H1 (cell line): Measurements from ENCODE around the gene NBPF19. TPM values are rescaled to one million over a fixed set of nuclear protein-coding genes. Genes with fewer than 3 reads are reported as not detected.
"Not testable (repeated sequence)": the region's sequence is repeated elsewhere in the genome, so short reads cannot be mapped to it uniquely, and the experiment has no call there.

Experiments
- CTCF ChIA-PET: fragments of 300-600 bp; sonication (Branson Sonifier 250); formaldehyde crosslinking; loops from one replicate; lab custom pipeline; 2021; ENCODE audit not compliant: partially characterized antibody; lab: Charles Lee
- POLR2A ChIA-PET: fragments of 300-600 bp; sonication (Branson Sonifier 250); formaldehyde crosslinking; loops from one replicate; lab custom pipeline; 2021; ENCODE audit warnings: inconsistent platforms; ENCODE audit not compliant: partially characterized antibody; lab: Charles Lee
- DNase-seq, 2 experiments: peaks; one replicate each; pipeline versions ENCODE4 v3.0.0 to v3.0.0-alpha.2; 2010 to 2022; ENCODE audit warnings: low spot score in 2 of 2, low read depth in 1 of 2, mixed read lengths in 1 of 2
- FAIRE-seq: peaks from 2 replicates; lab custom pipeline; 2011; peaks lifted over from hg19 to GRCh38; lab: Jason Lieb, UNC
- H2AFZ ChIP-seq: 2 replicates; pipeline ENCODE4 v1.8.1; 2012; ENCODE audit warnings: low read length, inconsistent platforms
- H2AK5ac ChIP-seq: 2 replicates; pipeline ENCODE4 v1.6.1; 2013; ENCODE audit warnings: low read depth, low read length
- H2BK120ac ChIP-seq: replicated peaks from 2 replicates; pipeline ENCODE3; 2013; ENCODE audit warnings: low read depth, low read length, inconsistent platforms
- H2BK12ac ChIP-seq: 2 replicates; pipeline ENCODE4 v1.6.1; 2013; ENCODE audit warnings: low read depth, low read length
- H2BK15ac ChIP-seq: 2 replicates; pipeline ENCODE4 v1.6.1; 2013; ENCODE audit warnings: low read length
- H2BK20ac ChIP-seq: 2 replicates; pipeline ENCODE4 v1.6.1; 2013; ENCODE audit warnings: low read length
- H2BK5ac ChIP-seq: 2 replicates; pipeline ENCODE4 v1.6.1; 2013; ENCODE audit warnings: low read depth, low read length
- H3K14ac ChIP-seq: 2 replicates; pipeline ENCODE4 v1.6.1; 2013; ENCODE audit warnings: inconsistent platforms; ENCODE audit not compliant: insufficient read length
- H3K18ac ChIP-seq: 2 replicates; pipeline ENCODE4 v1.6.1; 2013; ENCODE audit warnings: low read length; ENCODE audit errors: extremely low read depth
- H3K23ac ChIP-seq: 2 replicates; pipeline ENCODE4 v1.6.1; 2013; ENCODE audit warnings: inconsistent platforms; ENCODE audit not compliant: insufficient read length
- H3K23me2 ChIP-seq: 2 replicates; pipeline ENCODE4 v1.6.1; 2013; ENCODE audit warnings: low read depth, low read length
- H3K27ac ChIP-seq: 2 replicates; pipeline ENCODE4 v1.6.1; 2011; ENCODE audit warnings: low read depth, low read length, inconsistent platforms
- H3K27me3 ChIP-seq, 4 experiments: replicated peaks in 1 of 4; 1 replicate in 1 of 4; 2 replicates in 3 of 4; pipeline versions ENCODE4 v1.6.1 to v1.8.1; 2011 to 2013; ENCODE audit warnings: low read length in 3 of 4, mild to moderate bottlenecking in 3 of 4, inconsistent platforms in 2 of 4, mixed read lengths in 2 of 4, moderate library complexity in 1 of 4; ENCODE audit not compliant: control insufficient read depth in 3 of 4, insufficient read depth in 3 of 4; ENCODE audit errors: extremely low read depth in 1 of 4
- H3K36me3 ChIP-seq, 4 experiments: 2 replicates each; pipeline versions ENCODE4 v1.6.1 to v1.8.1; 2011 to 2013; ENCODE audit warnings: mild to moderate bottlenecking in 4 of 4, low read length in 3 of 4, moderate library complexity in 2 of 4, control low read depth in 1 of 4, inconsistent platforms in 1 of 4; ENCODE audit not compliant: insufficient read depth in 4 of 4, control insufficient read depth in 2 of 4
- H3K4ac ChIP-seq: replicated peaks from 2 replicates; pipeline ENCODE3; 2013; ENCODE audit warnings: low read length, low read depth, mixed read lengths, inconsistent platforms; ENCODE audit not compliant: insufficient read length
- H3K4me1 ChIP-seq, 4 experiments: replicated peaks in 1 of 4; 1 replicate in 1 of 4; 2 replicates in 3 of 4; pipeline versions ENCODE4 v1.6.1 to v1.8.1; 2011 to 2013; ENCODE audit warnings: low read length in 3 of 4, inconsistent platforms in 2 of 4, mixed read lengths in 1 of 4; ENCODE audit not compliant: insufficient read depth in 4 of 4, control insufficient read depth in 3 of 4
- H3K4me2 ChIP-seq, 2 experiments: 2 replicates each; pipeline versions ENCODE4 v1.6.1 to v1.8.1; 2011 to 2013; ENCODE audit warnings: low read depth in 2 of 2, low read length in 2 of 2, control low read depth in 1 of 2, inconsistent platforms in 1 of 2, mild to moderate bottlenecking in 1 of 2; ENCODE audit not compliant: insufficient read depth in 1 of 2
- H3K4me3 ChIP-seq, 4 experiments: fragments of 200-600, 300-600 bp in 1 of 4; sonication (generic), shearing (Covaris generic), sonication (Bioruptor Twin) in 1 of 4; 2 replicates each; pipeline versions ENCODE4 v1.5.1 to v1.8.1; 2011 to 2016; ENCODE audit warnings: low read length in 4 of 4, low read depth in 3 of 4, control low read depth in 2 of 4, inconsistent platforms in 2 of 4, mild to moderate bottlenecking in 2 of 4, mixed read lengths in 1 of 4, moderate library complexity in 1 of 4; ENCODE audit not compliant: insufficient read depth in 2 of 4; ENCODE audit errors: extremely low read depth in 1 of 4
- H3K56ac ChIP-seq: replicated peaks from 2 replicates; pipeline ENCODE3; 2013; ENCODE audit warnings: low read depth, mild to moderate bottlenecking, mixed read lengths, low read length, inconsistent platforms; ENCODE audit not compliant: insufficient read length
- H3K79me1 ChIP-seq: 2 replicates; pipeline ENCODE4 v1.6.1; 2013; ENCODE audit warnings: low read depth, low read length, control low read depth
- H3K79me2 ChIP-seq, 2 experiments: 2 replicates each; pipeline versions ENCODE4 v1.6.1 to v1.8.1; 2012 to 2013; ENCODE audit warnings: low read length in 2 of 2, mild to moderate bottlenecking in 2 of 2, inconsistent platforms in 1 of 2; ENCODE audit not compliant: insufficient read depth in 2 of 2, control insufficient read depth in 1 of 2
- H3K9ac ChIP-seq, 4 experiments: replicated peaks in 1 of 4; 1 replicate in 1 of 4; 2 replicates in 3 of 4; pipeline versions ENCODE4 v1.6.1 to v1.8.1; 2011 to 2013; ENCODE audit warnings: low read depth in 3 of 4, low read length in 3 of 4, control low read depth in 2 of 4, mild to moderate bottlenecking in 2 of 4, moderate library complexity in 2 of 4, inconsistent platforms in 1 of 4; ENCODE audit errors: extremely low read depth in 1 of 4
- H3K9me3 ChIP-seq, 2 experiments: 2 replicates each; pipeline versions ENCODE4 v1.6.1 to v1.8.1; 2012 to 2013; ENCODE audit warnings: mild to moderate bottlenecking in 2 of 2, moderate library complexity in 2 of 2, control low read depth in 1 of 2, inconsistent platforms in 1 of 2, low read depth in 1 of 2, low read length in 1 of 2, mixed read lengths in 1 of 2; ENCODE audit not compliant: insufficient read depth in 2 of 2
- H4K20me1 ChIP-seq, 2 experiments: replicated peaks in 1 of 2; 2 replicates each; pipeline versions ENCODE3 to v1.8.1; 2011 to 2013; ENCODE audit warnings: inconsistent platforms in 2 of 2, low read length in 2 of 2, mild to moderate bottlenecking in 1 of 2; ENCODE audit not compliant: insufficient read depth in 2 of 2, control insufficient read depth in 1 of 2
- H4K5ac ChIP-seq: 2 replicates; pipeline ENCODE4 v1.6.1; 2013; ENCODE audit warnings: low read length, low read depth, mixed read lengths, inconsistent platforms; ENCODE audit not compliant: insufficient read length
- H4K8ac ChIP-seq: 2 replicates; pipeline ENCODE4 v1.8.0; 2013; ENCODE audit warnings: mild to moderate bottlenecking, moderate library complexity, low read length, inconsistent platforms; ENCODE audit not compliant: insufficient read depth; ENCODE audit errors: extremely low read depth
- H4K91ac ChIP-seq: replicated peaks from 2 replicates; pipeline ENCODE3; 2013; ENCODE audit warnings: low read length, mixed read lengths, inconsistent platforms; ENCODE audit not compliant: insufficient read length
- WGBS, 2 experiments: shearing (Covaris generic) in 1 of 2; methylation state at CpG; one replicate each; pipeline versions ENCODE4 v1.1.6 to v1.1.7; 2013 to 2015; ENCODE audit warnings: low lambda C conversion rate in 2 of 2, mixed read lengths in 2 of 2, inconsistent platforms in 1 of 2, low coverage in 1 of 2, missing lambda C conversion rate in 1 of 2; ENCODE audit not compliant: insufficient replicate concordance in 2 of 2, insufficient coverage in 1 of 2, insufficient read length in 1 of 2; ENCODE audit errors: extremely low coverage in 1 of 2, missing lambda C conversion rate in 1 of 2; 5-methylcytosine and 5-hydroxymethylcytosine counted together
- long read RNA-seq, 2 experiments: library from RNA in 1 of 2; library from capped mRNA in 1 of 2; stranded (forward); transcript quantifications; one replicate each; pipeline ENCODE4 v2.0.0, GENCODE V29; 2021; ENCODE audit warnings: inconsistent platforms in 1 of 2
- polyA minus RNA-seq, 3 experiments: library from RNA; depleted of rRNA, polyadenylated mRNA; stranded (reverse); fragments of >200 nt; gene quantifications; 1 replicate in 2 of 3; 2 replicates in 1 of 3; pipeline ENCODE4 v1.2.3, GENCODE V29; 2011
- polyA plus RNA-seq, 7 experiments: library from polyadenylated mRNA; depleted of rRNA in 3 of 7; stranded (reverse) in 5 of 7; unstranded in 2 of 7; fragments of >200 nt in 5 of 7; fragments of 200-250 nt in 2 of 7; gene quantifications; 1 replicate in 5 of 7; 2 replicates in 1 of 7; 4 replicates in 1 of 7; pipeline versions ENCODE4 v1.2.1 to v1.2.3, GENCODE V29; 2011 to 2013; ENCODE audit warnings: missing spikeins in 2 of 7, mixed read lengths in 2 of 7
- total RNA-seq: library from RNA; stranded (reverse); fragmentation: NEBNext Ultra II Directional; extraction: Animal tissue kit (Norgen Biotek cat#: 25700); gene quantifications from 2 replicates; pipeline ENCODE4 v1.2.1, GENCODE V29; 2021

Gene NBPF19, protein sequence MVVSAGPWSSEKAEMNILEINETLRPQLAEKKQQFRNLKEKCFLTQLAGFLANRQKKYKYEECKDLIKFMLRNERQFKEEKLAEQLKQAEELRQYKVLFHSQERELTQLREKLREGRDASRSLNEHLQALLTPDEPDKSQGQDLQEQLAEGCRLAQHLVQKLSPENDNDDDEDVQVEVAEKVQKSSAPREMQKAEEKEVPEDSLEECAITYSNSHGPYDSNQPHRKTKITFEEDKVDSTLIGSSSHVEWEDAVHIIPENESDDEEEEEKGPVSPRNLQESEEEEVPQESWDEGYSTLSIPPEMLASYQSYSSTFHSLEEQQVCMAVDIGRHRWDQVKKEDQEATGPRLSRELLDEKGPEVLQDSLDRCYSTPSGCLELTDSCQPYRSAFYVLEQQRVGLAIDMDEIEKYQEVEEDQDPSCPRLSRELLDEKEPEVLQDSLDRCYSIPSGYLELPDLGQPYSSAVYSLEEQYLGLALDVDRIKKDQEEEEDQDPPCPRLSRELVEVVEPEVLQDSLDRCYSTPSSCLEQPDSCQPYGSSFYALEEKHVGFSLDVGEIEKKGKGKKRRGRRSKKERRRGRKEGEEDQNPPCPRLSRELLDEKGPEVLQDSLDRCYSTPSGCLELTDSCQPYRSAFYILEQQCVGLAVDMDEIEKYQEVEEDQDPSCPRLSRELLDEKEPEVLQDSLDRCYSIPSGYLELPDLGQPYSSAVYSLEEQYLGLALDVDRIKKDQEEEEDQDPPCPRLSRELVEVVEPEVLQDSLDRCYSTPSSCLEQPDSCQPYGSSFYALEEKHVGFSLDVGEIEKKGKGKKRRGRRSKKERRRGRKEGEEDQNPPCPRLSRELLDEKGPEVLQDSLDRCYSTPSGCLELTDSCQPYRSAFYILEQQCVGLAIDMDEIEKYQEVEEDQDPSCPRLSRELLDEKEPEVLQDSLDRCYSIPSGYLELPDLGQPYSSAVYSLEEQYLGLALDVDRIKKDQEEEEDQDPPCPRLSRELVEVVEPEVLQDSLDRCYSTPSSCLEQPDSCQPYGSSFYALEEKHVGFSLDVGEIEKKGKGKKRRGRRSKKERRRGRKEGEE (N-terminal part only)
- total RNA-seq (4.2 and 5.1 TPM in 2 replicates), polyA plus RNA-seq (2011; rRNA removed) (2.4 and 3.2 TPM in 2 replicates), polyA minus RNA-seq (2011; rRNA and poly(A)+ RNA removed) (7.9 and 8.0 TPM in 2 replicates)
- polyA plus RNA-seq (2011; cell fraction: cytosol; rRNA removed): 3.0 TPM
- polyA plus RNA-seq (2011; cell fraction: nucleus; rRNA removed): 7.7 TPM
- polyA plus RNA-seq (2012, experiment 1 of 2): 2.1 to 3.5 TPM (median 2.5 TPM) in 4 replicates
- polyA plus RNA-seq (2012, experiment 2 of 2): 0.26 TPM
- 1.8 TPM for polyA plus RNA-seq (2013, experiment 1 of 2)
- polyA plus RNA-seq (2013, experiment 2 of 2): 1.4 TPM
- 3.4 TPM for polyA minus RNA-seq (2011; cell fraction: cytosol; rRNA and poly(A)+ RNA removed)
- 23.4 TPM for polyA minus RNA-seq (2011; cell fraction: nucleus; rRNA and poly(A)+ RNA removed)
- long read RNA-seq, experiment 1, partial matches to known transcripts: 0 of 2 reads
- long read RNA-seq, experiment 1, other reads (novel, unspliced or antisense): 2 of 2 reads
- long read RNA-seq, experiment 2: 0 reads

DNA sequence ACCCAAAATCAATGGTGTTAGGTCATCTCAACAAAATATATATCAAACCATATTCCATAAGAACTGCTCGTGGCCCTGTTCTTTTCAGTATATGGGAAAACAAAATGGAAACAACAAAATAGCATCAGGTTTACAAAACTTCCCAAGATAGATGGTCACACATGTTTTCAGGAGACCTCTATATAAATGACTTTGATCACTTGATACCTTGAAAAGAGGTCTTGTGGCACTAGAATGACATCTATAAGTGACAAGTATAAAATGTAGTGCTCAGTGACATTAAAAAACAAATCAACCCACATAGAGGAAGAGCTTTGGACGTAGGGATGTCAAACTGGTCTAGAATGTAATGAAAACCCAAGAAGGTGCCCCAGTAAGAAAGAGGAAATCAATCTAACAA, at the start of gene NBPF19:
TSS of gene NBPF19 (plus strand) at position 301 of the 400 bp plus-strand sequence. CDS start 888 bp downstream, outside the sequence.
- H2AFZ ChIP-seq, H2BK12ac ChIP-seq, CTCF ChIA-PET, POLR2A ChIA-PET, H3K9ac ChIP-seq, H3K23ac ChIP-seq, H4K8ac ChIP-seq, H3K27me3 ChIP-seq, H3K4ac ChIP-seq, H4K91ac ChIP-seq, H3K36me3 ChIP-seq, H3K79me2 ChIP-seq, H2BK5ac ChIP-seq, H3K4me3 ChIP-seq, H2BK20ac ChIP-seq, H3K56ac ChIP-seq, FAIRE-seq, H3K9me3 ChIP-seq, H2BK15ac ChIP-seq, H2AK5ac ChIP-seq, H2BK120ac ChIP-seq, H3K4me1 ChIP-seq, H3K14ac ChIP-seq, H3K23me2 ChIP-seq, H3K4me2 ChIP-seq, H3K18ac ChIP-seq, DNase-seq, H4K5ac ChIP-seq, H3K79me1 ChIP-seq, H4K20me1 ChIP-seq, H3K27ac ChIP-seq: not testable (repeated sequence)
- no CpG with 5 or more reads among the region's 2 CpGs for WGBS, 2 experiments
